Naive thymus-derived CD8-positive, alpha-beta T cell (primary cell): Measurements from ENCODE around the gene CDH18. TPM values are rescaled to one million over a fixed set of nuclear protein-coding genes. Genes with fewer than 3 reads are reported as not detected.

ENCODE experiments used
- ATAC-seq, 2 donors: fragments of 150-1000 bp; cut with Tn5 transposase in 1 of 2; sonication (Bioruptor Pico), chemical (Tn5 transposase) in 1 of 2; 1 replicate in 1 of 2; 2 replicates in 1 of 2; pipeline ENCODE4 v1.10.0; 2021; ENCODE audit warnings: mild to moderate bottlenecking in 2 of 2, moderate library complexity in 2 of 2
- POLR2A ChIA-PET: fragments of 350-600 bp; sonication (Branson Sonifier 250); formaldehyde crosslinking; loops from one replicate; lab custom pipeline; 2021; ENCODE audit warnings: antibody characterized with exemption; lab: Charles Lee
- DNase-seq, 10 donors: peaks; one replicate each; pipeline versions ENCODE4 v3.0.0 to v3.0.0-alpha.2; 2020 to 2022
- H3K27ac Mint-ChIP-seq, 10 donors: one replicate each; pipeline ENCODE4 v1.8.0; 2020 to 2022; ENCODE audit warnings: mild to moderate bottlenecking in 10 of 10, mixed read lengths in 10 of 10, moderate library complexity in 4 of 10, inconsistent platforms in 1 of 10
- H3K27me3 Mint-ChIP-seq, 5 donors: one replicate each; pipeline ENCODE4 v1.8.0; 2021 to 2022; ENCODE audit warnings: mixed read lengths in 5 of 5
- H3K36me3 Mint-ChIP-seq, 3 donors: one replicate each; pipeline ENCODE4 v1.8.0; 2020 to 2022; ENCODE audit warnings: mixed read lengths in 3 of 3, mild to moderate bottlenecking in 2 of 3, inconsistent platforms in 1 of 3
- H3K4me1 Mint-ChIP-seq, 4 donors: one replicate each; pipeline ENCODE4 v1.8.0; 2021 to 2022; ENCODE audit warnings: mixed read lengths in 4 of 4
- H3K4me3 Mint-ChIP-seq, 10 donors: one replicate each; pipeline ENCODE4 v1.8.0; 2020 to 2022; ENCODE audit warnings: mild to moderate bottlenecking in 10 of 10, mixed read lengths in 10 of 10, moderate library complexity in 6 of 10, inconsistent platforms in 1 of 10
- H3K9me3 Mint-ChIP-seq, 9 donors: one replicate each; pipeline ENCODE4 v1.8.0; 2020 to 2022; ENCODE audit warnings: mixed read lengths in 9 of 9, mild to moderate bottlenecking in 3 of 9, inconsistent platforms in 1 of 9, moderate library complexity in 1 of 9
- polyA plus RNA-seq, 3 donors: library from polyadenylated mRNA; unstranded; fragments of 300-500 nt; fragmentation: Illumina TruSeq; gene quantifications; one replicate each; pipeline ENCODE4 v1.2.3, GENCODE V29; 2021
- total RNA-seq, 8 experiments: library from RNA in 2 of 8; stranded (reverse) in 2 of 8; gene quantifications; one replicate each; pipeline ENCODE4 v1.2.3 and lab custom pipeline; 2021 to 2026

Gene CDH18
- total and polyA plus RNA-seq, 5 experiments from 2014 or later = not detected

DNA sequence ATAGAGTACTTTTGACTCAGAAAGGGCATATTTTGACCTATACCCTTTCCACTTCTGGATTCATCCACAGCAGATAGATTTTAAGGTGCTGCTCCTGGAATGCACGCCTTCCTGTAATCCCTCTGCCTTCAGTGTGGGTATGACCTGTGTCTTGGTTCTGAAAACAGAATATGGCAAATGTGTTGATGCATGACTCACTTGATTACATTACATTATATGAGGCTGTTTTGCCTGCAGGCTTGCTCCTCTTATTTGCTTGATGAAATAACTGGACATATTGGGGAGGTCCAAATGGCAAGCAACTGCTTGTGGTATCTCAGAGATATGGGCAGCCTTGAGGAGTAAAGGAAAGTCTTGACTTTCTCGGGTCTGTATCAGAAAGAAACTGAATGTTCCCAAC, 468.6 kb downstream of the CDH18 start:
- POLR2A ChIA-PET = no interaction called here
- no peak overlapping the region for H3K4me3 Mint-ChIP-seq
- ATAC-seq (no peak), DNase-seq (no peak)
- peaks cover 0 to 4% (median 0%) of the 10 kb centered on the region in 3 donors for H3K36me3 Mint-ChIP-seq
- H3K9me3 Mint-ChIP-seq = peaks cover 3 to 26% (median 7%) of the 10 kb centered on the region in 9 donors
- H3K4me1 Mint-ChIP-seq = no peaks in the 10 kb centered on the region
- H3K27me3 Mint-ChIP-seq = no peaks in the 10 kb centered on the region
- H3K27ac Mint-ChIP-seq = no peak overlapping the region

DNA sequence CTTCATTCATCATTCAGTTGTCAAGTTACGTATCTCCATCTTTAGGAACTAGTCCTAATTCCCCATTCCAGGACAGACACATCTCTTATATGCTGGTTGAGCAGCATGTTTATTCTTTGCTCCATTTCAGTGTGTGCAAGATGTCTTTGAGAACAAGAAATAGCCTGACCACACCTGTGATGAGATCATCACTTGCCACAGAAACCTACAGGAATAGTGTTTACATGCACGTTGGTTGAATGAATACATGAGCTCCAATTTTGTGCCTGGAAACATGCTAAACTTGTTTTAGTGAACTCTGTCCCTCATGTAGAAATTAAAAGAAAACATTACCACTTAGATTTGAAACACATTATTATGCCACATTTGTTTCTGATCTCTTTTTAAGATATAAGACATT, 489.1 kb downstream of the CDH18 start:
- H3K9me3 Mint-ChIP-seq = peaks cover 0 to 12% (median 4%) of the 10 kb centered on the region in 9 donors

DNA sequence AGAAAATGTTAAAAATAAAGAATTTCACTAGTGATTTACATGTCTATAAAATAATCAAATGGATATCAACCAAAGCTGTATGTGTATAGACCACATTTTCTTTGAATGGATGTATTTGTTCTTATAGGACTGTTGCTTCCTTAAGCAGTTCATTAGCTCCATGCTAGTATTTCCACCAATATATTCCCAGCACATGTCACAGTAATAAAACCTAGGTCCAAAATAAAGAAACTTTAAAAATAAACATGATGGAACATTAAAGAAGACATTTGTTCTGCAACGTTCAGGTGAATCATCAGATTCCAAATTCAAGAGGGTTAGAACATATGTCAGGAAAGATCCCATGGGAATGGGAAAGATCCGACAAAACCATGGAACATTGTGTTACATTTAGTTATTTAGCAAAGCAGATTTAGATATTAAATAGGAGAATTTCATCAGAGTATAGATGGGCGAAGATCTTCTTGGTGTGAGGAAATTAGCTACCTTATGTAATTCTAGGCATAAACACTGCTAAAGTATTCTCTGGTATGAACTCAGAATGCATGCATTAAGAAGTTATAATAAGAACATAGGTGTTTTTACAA, 490.7 kb downstream of the CDH18 start:
- H3K9me3 Mint-ChIP-seq = peaks cover 0 to 12% (median 4%) of the 10 kb centered on the region in 9 donors
- no peaks in the 10 kb centered on the region for H3K36me3 Mint-ChIP-seq
- ATAC-seq (no peak), DNase-seq (no peak)
- no peaks in the 10 kb centered on the region for H3K4me1 Mint-ChIP-seq
- H3K27ac Mint-ChIP-seq = no peak overlapping the region
- POLR2A ChIA-PET = no interaction called here
- H3K27me3 Mint-ChIP-seq = no peaks in the 10 kb centered on the region
- no peak overlapping the region for H3K4me3 Mint-ChIP-seq

More for the DNA sequence above, 489.1 kb downstream of the CDH18 start:
- no peaks in the 10 kb centered on the region for H3K36me3 Mint-ChIP-seq
- no peaks in the 10 kb centered on the region for H3K4me1 Mint-ChIP-seq
- no peak overlapping the region for H3K4me3 Mint-ChIP-seq
- DNase-seq = no peak
- POLR2A ChIA-PET = no interaction called here
- no peak for ATAC-seq
- H3K27ac Mint-ChIP-seq = no peak overlapping the region
- H3K27me3 Mint-ChIP-seq = no peaks in the 10 kb centered on the region

DNA sequence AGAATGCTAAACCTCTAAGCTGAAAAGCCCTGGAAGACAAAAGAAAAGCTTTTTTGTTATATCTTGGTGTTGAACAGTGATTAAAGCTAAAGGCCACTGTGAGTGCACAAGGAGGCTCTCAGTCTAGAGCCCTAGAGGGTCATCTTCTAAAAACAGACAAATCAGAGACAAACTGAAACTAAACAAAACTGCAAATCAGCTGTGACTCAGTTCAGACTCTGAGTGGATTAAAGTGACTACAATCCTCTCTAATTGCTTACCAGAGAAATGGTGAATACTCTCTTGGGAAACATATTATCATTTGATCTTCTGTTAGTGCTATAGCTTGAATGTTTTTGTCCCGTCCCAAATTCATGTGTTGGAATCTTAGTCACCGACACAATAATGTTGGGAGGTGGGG, 491.9 kb downstream of the CDH18 start:
- no peaks in the 10 kb centered on the region for H3K27me3 Mint-ChIP-seq
- ATAC-seq (no peak), DNase-seq (no peak)
- POLR2A ChIA-PET = no interaction called here
- no peak overlapping the region for H3K27ac Mint-ChIP-seq
- no peak overlapping the region for H3K4me3 Mint-ChIP-seq
- H3K9me3 Mint-ChIP-seq = peaks cover 0 to 9% (median 4%) of the 10 kb centered on the region in 9 donors
- no peaks in the 10 kb centered on the region for H3K36me3 Mint-ChIP-seq
- no peaks in the 10 kb centered on the region for H3K4me1 Mint-ChIP-seq

DNA sequence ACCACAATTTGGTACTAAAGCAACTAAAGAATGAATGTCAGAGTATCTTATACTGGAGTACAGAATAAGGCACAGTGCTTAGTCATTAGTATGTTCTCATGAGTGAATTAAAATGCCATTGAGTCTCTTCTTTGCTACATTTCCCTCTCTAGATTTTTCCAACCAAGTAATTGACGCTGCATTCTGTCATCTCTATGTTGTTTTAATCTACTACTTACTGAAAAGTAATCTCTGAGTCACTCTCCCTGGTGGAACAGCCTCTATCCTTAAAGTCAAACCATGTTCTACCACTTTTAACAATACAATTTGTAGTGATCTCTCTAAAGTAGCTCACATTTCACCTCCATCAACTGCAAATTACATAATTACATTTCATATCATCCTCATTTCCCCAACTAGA, 495.1 kb downstream of the CDH18 start:
- Mint-ChIP-seq H3K27me3 (no peaks in the 10 kb centered on the region), H3K9me3 (peaks cover 0 to 10% (median 4%) of the 10 kb centered on the region in 9 donors), H3K36me3 (no peaks in the 10 kb centered on the region), H3K27ac (no peak overlapping the region), H3K4me3 (no peak overlapping the region), H3K4me1 (no peaks in the 10 kb centered on the region)
- POLR2A ChIA-PET = no interaction called here
- DNase-seq (no peak), ATAC-seq (no peak)

DNA sequence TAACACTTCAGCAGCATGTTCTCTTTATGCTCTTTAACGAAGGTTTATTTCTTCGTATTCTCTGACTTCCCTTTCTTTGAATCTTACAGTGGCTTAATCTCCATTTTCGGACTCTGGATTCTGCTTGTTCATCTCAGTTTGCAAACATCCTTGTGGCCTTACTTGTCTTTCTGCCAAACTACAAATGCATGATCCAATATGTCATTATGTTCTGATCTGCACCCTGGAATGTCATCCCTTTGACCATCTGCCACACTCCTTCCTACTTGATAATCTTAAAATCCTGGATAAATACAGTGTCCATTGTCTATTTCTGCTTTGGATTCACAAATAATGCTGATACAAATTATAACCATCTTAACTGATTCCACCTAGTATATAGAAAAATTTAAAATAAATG, 499.2 kb downstream of the CDH18 start:
- Mint-ChIP-seq H3K9me3 (peaks cover 0 to 18% (median 7%) of the 10 kb centered on the region in 9 donors), H3K4me1 (no peaks in the 10 kb centered on the region), H3K27ac (no peak overlapping the region), H3K36me3 (no peaks in the 10 kb centered on the region), H3K4me3 (no peak overlapping the region), H3K27me3 (no peaks in the 10 kb centered on the region)
- DNase-seq (no peak), ATAC-seq (no peak)
- POLR2A ChIA-PET = no interaction called here

DNA sequence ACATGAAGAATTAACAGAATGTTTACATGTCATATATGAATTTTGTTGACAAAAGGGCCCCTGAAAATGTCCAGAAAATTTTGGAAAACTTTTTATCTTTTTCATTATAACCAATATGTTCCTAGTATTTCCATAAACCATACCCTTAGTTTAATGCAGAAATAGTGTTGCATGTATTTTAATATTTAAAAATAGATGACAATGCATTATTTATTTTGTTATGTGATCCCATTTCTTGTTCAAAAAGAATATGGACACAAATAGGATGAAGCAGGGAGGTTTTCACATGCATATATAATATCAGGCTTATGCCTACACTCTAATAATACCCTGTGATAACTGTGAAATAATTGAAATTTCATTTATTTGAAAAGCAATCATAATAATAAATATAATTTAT, 500.5 kb downstream of the CDH18 start:
- DNase-seq (no peak), ATAC-seq (no peak)
- no peaks in the 10 kb centered on the region for H3K36me3 Mint-ChIP-seq
- H3K4me1 Mint-ChIP-seq = no peaks in the 10 kb centered on the region
- H3K9me3 Mint-ChIP-seq = peaks cover 0 to 22% (median 7%) of the 10 kb centered on the region in 9 donors
- no peak overlapping the region for H3K27ac Mint-ChIP-seq
- no peak overlapping the region for H3K4me3 Mint-ChIP-seq
- POLR2A ChIA-PET = no interaction called here
- H3K27me3 Mint-ChIP-seq = no peaks in the 10 kb centered on the region

DNA sequence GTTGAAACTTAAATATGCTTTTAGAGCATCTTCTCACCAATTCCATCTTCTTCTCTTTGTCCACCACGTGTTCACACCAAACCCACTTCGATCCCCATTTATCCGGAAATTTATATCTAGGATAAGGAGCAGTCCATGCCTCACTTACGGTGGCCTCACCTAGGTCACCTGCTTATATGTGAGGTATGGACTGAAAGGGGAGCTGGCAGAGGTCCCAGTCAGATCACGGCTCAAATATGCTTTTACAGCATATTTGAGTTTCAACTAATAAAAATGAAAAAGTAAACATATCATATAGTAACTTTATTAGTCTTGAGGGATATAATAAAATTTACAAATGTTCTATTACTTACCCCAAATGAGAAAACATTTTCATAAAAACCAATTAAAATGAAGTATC, 508.4 kb downstream of the CDH18 start:
- ATAC-seq = no peak
- Mint-ChIP-seq H3K36me3 (no peaks in the 10 kb centered on the region), H3K4me3 (no peak overlapping the region), H3K4me1 (no peaks in the 10 kb centered on the region), H3K27ac (no peak overlapping the region), H3K9me3 (peaks cover 5 to 34% (median 15%) of the 10 kb centered on the region in 9 donors), H3K27me3 (no peaks in the 10 kb centered on the region)
- POLR2A ChIA-PET = no interaction called here
- DNase-seq = no peak

DNA sequence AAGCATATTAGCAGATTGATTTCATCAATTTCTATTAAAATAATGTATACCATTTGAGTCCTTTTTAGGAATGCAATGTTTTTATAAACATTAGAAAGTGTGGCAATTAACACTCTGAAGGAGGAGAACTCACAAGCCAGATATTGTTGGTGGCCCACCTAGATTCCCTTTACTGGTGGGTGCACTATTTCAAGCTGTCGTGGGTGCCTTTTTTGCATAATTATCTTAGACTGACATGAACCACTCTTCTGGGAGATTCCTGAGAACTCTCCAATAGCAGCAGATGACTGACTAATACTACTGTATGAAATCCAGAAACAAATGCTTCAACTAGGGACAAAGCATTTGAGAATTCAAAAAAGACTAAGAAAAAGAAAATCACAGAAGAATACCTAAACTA, 526.0 kb downstream of the CDH18 start:
- H3K27me3 Mint-ChIP-seq = no peaks in the 10 kb centered on the region
- no peaks in the 10 kb centered on the region for H3K4me1 Mint-ChIP-seq
- H3K9me3 Mint-ChIP-seq = peaks cover 0 to 23% (median 9%) of the 10 kb centered on the region in 9 donors
- H3K27ac Mint-ChIP-seq = no peak overlapping the region
- POLR2A ChIA-PET = no interaction called here
- no peak for ATAC-seq
- no peak overlapping the region for H3K4me3 Mint-ChIP-seq
- no peaks in the 10 kb centered on the region for H3K36me3 Mint-ChIP-seq
- no peak for DNase-seq

DNA sequence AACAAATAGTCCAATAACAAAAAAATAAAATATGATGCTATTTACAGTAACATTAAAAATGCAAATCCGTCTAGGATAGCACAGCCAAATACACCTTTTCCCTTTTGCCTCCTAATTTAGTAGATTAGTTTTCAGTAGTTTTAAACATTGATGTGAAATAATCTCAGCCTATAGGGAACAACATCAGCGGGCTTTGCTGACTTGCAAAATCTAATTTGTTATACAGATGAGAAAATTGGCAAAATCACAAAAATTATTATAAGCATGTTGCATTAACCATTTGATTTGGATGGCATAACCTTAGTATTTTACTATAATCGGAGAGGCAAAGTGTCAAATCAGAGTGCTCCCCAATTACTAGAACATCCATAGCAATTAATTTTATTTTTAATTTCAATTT, 563.5 kb downstream of the CDH18 start:
- no peak for DNase-seq
- Mint-ChIP-seq H3K4me3 (no peak overlapping the region), H3K9me3 (peaks cover 0 to 20% (median 6%) of the 10 kb centered on the region in 9 donors), H3K36me3 (no peaks in the 10 kb centered on the region), H3K27ac (no peak overlapping the region), H3K4me1 (peaks cover 0 to 2% (median 0%) of the 10 kb centered on the region in 4 donors), H3K27me3 (no peaks in the 10 kb centered on the region)
- POLR2A ChIA-PET = no interaction called here
- ATAC-seq = no peak
